ENCODE measurements around the gene PCNX2.

PCNX2 gene

DNA sequence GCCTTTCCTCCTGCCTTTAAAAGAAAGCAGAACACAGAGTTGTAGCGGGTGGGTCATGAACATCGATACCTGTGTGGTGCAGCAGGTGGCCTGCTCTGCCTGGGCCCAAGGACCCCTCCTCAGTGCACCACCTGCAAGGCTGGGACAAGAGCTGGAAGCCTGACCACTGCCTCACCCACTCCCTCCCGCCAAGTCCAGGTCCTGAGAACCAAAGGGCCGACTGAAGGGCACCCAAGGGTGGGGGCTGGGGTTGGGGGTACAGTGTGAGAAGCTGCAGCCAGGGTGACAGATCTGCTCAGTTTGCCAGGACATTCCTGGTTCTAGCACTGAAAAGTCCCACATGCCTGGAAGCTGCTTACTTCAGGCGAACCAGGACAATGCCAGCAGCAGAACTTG lies 309.0 kb downstream of the PCNX2 start:
- DNase-seq = no peak
- Histone ChIP-seq H3K4me3 (no peak overlapping the region), H3K36me3 (peaks cover 0 to 35% (median 4%) of the 10 kb centered on the region in 3 donors), H3K9me3 (no peaks in the 10 kb centered on the region), H3K27ac (no peak overlapping the region), H3K27me3 (no peaks in the 10 kb centered on the region), H3K4me1 (peaks cover 0 to 5% (median 0%) of the 10 kb centered on the region in 4 donors)
- intact Hi-C loops (cut with DNase I; ENCODE audit: low total_unique reads) = no loop called here
- TF ChIP-seq CTCF (IDR thresholded peaks at IDR 0.05) = no peak

DNA sequence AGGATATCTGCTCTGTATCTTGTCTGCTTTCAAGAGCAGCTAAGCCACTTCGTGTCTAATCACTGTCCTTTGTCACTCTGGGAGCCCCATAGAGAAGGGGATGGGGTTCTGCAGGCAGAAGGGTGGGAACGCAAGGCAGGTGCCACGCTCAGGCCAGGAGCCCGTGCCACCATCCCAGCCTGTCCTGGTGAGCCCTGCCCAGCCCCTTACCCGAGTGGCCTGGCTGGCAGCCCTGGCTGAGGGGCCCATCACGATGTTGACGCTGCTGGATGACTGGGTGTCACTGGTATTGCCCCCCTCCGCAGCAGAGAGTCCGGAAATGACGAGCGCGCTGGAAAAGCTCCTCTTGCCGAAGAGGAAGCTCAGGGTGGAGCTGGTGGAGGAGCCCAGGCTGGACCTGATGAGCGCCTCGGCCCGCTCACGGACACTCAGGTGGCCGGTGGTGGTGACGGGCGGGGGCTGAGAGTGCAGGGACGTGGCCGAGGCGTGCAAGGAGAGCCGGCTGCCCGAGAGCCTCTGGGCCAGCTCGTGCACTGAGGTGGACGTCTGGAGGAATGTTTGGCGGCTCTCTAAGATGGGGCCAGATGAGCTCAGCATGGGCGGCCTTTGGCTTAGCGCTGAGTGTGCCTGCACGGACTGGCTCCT lies 309.5 kb downstream of the PCNX2 start:
- Histone ChIP-seq H3K36me3 (peaks cover 0 to 30% (median 4%) of the 10 kb centered on the region in 3 donors), H3K4me3 (no peak overlapping the region), H3K27me3 (no peaks in the 10 kb centered on the region), H3K27ac (no peak overlapping the region), H3K9me3 (no peaks in the 10 kb centered on the region), H3K4me1 (peaks cover 0 to 5% (median 0%) of the 10 kb centered on the region in 4 donors)
- intact Hi-C loops (cut with DNase I; ENCODE audit: low total_unique reads) = no loop called here
- TF ChIP-seq CTCF (IDR thresholded peaks at IDR 0.05) = no peak
- DNase-seq = no peak

GRCh38 chr1:232984577-232985425 lies 310.7 kb downstream of the PCNX2 start:
- intact Hi-C loops (cut with DNase I; ENCODE audit: low total_unique reads) = no loop called here
- no peaks in the 10 kb centered on the region for H3K9me3 ChIP-seq
- H3K36me3 ChIP-seq = peaks cover 0 to 24% (median 4%) of the 10 kb centered on the region in 3 donors
- no peak overlapping the region for H3K27ac ChIP-seq
- no peak for DNase-seq
- TF ChIP-seq CTCF (IDR thresholded peaks at IDR 0.05) = no peak
- H3K4me1 ChIP-seq = peaks cover 0 to 5% (median 0%) of the 10 kb centered on the region in 4 donors
- no peak overlapping the region for H3K4me3 ChIP-seq
- H3K27me3 ChIP-seq = no peaks in the 10 kb centered on the region

DNA sequence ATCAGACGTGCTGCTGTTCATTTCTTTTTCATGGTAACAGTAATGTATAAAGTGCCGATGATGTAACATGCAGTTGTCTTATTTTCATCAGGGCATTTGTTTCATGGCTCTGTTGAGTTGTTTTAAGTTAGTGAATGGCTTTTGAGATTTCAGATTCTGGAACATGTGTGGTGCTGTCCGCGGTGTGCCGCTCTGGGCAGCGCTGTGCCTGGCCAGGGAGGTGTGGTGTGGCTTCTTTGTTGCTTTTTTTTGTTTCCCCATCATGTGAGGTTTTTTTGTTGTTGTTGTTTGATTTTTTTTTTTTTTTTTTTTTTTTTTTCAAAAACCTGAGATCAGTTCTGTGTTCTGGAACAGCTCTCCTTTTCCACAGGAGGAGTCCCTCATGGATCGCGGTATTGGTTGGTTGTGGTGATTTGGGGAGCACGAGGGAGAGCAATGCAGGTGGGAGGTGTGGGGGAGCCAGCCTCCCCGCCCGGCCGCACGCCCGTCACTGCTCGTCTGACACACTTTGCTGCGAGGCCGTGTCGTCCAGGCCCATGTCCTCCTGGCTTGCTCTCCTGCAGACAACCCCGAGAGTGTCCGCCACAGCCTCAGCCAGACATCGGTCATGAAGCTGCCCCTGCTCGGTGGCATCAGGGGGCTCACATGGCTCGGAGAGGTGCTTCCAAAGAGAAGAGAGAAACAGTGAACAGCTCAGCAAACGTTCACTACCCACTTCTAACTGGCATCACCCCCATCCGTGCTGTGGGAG lies 311.5 kb downstream of the PCNX2 start:
- H3K27me3 ChIP-seq = no peaks in the 10 kb centered on the region
- H3K9me3 ChIP-seq = no peaks in the 10 kb centered on the region
- H3K36me3 ChIP-seq = peaks cover 2 to 32% (median 8%) of the 10 kb centered on the region in 3 donors
- no peak for DNase-seq
- intact Hi-C loops (cut with DNase I; ENCODE audit: low total_unique reads) = no loop called here
- peaks cover 0 to 5% (median 0%) of the 10 kb centered on the region in 4 donors for H3K4me1 ChIP-seq
- no peak overlapping the region for H3K4me3 ChIP-seq
- no peak for TF ChIP-seq CTCF (IDR thresholded peaks at IDR 0.05)
- H3K27ac ChIP-seq = no peak overlapping the region

- no peak for DNase-seq
- no peaks in the 10 kb centered on the region for H3K9me3 ChIP-seq
- no peak overlapping the region for H3K4me3 ChIP-seq
- intact Hi-C loops (cut with DNase I; ENCODE audit: low total_unique reads) = no loop called here
- peaks cover 8 to 38% (median 8%) of the 10 kb centered on the region in 3 donors for H3K36me3 ChIP-seq
- peaks cover 0 to 5% (median 0%) of the 10 kb centered on the region in 4 donors for H3K4me1 ChIP-seq
- H3K27ac ChIP-seq = no peak overlapping the region
- TF ChIP-seq CTCF (IDR thresholded peaks at IDR 0.05) = no peak
- no peaks in the 10 kb centered on the region for H3K27me3 ChIP-seq
These were observed 312.1 kb downstream of the PCNX2 start for GRCh38 chr1:232983375-232983774.

Data from tibial artery (tissue), 4 donors.